HFFc6 (cell line): ENCODE results near the gene COL25A1. TPM values are rescaled to one million over a fixed set of nuclear protein-coding genes. Genes with fewer than 3 reads are reported as not detected.

Experiments used
- DNase-seq: peaks from one replicate; pipeline ENCODE4 v3.0.0-alpha.2; 2018
- H3K27ac Mint-ChIP-seq: 2 replicates; pipeline ENCODE4 v1.8.0; 2020; ENCODE audit warnings: mild to moderate bottlenecking, mixed read lengths
- H3K27me3 Mint-ChIP-seq: 2 replicates; pipeline ENCODE4 v1.8.0; 2021; ENCODE audit warnings: mild to moderate bottlenecking, moderate library complexity, mixed read lengths; ENCODE audit not compliant: insufficient read depth
- H3K36me3 Mint-ChIP-seq: 2 replicates; pipeline ENCODE4 v1.8.0; 2021; ENCODE audit warnings: low read depth, mixed read lengths
- H3K4me1 Mint-ChIP-seq: 2 replicates; pipeline ENCODE4 v1.8.0; 2020; ENCODE audit warnings: low read depth, mixed read lengths
- H3K4me3 Mint-ChIP-seq: 2 replicates; pipeline ENCODE4 v1.8.0; 2020; ENCODE audit warnings: mild to moderate bottlenecking, moderate library complexity, mixed read lengths
- H3K9me3 Mint-ChIP-seq: 2 replicates; pipeline ENCODE4 v1.8.0; 2020; ENCODE audit warnings: mild to moderate bottlenecking, mixed read lengths
- total RNA-seq, 6 experiments: library from RNA; stranded (reverse); fragmentation: NEBNext Ultra II Directional; extraction: Animal tissue kit (Norgen Biotek cat#: 25700); gene quantifications; 2 replicates in 1 of 6; 3 replicates in 5 of 6; pipeline ENCODE4 v1.2.3, GENCODE V29; 2021
- TF ChIP-seq, protein P1 (sequence below): fragments of 200-600 bp; sonication (generic); IDR thresholded peaks from 2 replicates; pipeline ENCODE4 v1.5.0; 2021; ENCODE audit warnings: antibody characterized with exemption, mild to moderate bottlenecking

The COL25A1 gene
- total RNA-seq, 6 experiments from 2014 or later, result not detected

DNA sequence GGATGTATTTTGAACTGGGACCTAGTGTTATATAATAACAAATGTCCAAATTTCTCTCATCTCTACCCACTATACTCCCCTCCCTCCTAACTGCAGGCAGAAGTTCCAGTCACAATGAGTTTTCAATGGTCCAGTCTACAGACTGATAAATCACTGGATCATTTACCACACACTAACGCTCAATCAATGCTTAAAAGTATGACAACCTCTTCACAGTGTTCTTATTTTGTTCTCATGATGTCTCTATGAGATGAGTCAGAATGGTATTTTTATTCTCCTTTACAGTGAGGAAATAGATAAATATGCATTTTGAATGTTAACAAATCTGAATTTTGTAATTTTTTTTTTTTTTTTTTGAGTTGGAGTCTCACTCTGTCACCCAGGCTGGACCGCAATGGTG, 455.9 kb downstream of the COL25A1 start:
- Mint-ChIP-seq H3K4me1 (peaks cover 33% of the 10 kb centered on the region), H3K27ac (no peak overlapping the region), H3K9me3 (no peaks in the 10 kb centered on the region), H3K4me3 (no peak overlapping the region), H3K27me3 (0 out of 2 replicates have a peak, but pooled peaks cover 2% of the 10 kb centered on the region), H3K36me3 (no peaks in the 10 kb centered on the region)
- no peak for DNase-seq
- TF ChIP-seq, protein P1, sequence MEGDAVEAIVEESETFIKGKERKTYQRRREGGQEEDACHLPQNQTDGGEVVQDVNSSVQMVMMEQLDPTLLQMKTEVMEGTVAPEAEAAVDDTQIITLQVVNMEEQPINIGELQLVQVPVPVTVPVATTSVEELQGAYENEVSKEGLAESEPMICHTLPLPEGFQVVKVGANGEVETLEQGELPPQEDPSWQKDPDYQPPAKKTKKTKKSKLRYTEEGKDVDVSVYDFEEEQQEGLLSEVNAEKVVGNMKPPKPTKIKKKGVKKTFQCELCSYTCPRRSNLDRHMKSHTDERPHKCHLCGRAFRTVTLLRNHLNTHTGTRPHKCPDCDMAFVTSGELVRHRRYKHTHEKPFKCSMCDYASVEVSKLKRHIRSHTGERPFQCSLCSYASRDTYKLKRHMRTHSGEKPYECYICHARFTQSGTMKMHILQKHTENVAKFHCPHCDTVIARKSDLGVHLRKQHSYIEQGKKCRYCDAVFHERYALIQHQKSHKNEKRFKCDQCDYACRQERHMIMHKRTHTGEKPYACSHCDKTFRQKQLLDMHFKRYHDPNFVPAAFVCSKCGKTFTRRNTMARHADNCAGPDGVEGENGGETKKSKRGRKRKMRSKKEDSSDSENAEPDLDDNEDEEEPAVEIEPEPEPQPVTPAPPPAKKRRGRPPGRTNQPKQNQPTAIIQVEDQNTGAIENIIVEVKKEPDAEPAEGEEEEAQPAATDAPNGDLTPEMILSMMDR, result no peak

DNA sequence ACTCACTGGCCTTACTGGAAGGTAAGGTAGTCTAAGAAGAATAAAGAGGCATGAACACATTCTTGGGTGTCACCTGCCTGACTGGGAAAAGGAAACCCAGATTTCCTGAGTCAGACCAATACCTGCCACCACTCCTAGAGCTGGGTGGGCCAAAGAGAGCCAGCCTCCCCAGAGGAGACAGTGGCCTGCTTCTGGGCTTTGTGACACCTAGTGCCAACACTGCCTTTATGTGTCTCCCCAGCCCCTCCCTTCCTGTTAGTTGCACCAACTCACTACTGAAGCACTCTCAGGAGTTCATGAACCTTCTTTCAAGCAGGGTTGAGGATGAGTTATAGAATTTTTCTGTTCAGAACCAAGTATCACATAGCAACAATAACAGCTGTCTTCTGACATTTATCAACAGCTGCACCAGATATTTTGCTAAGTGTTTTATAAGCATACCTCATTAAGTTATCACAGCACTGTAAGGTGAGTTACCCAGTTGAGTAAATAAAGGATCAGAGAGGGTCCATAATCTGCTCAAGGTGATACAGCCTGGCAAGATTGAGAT, 462.0 kb downstream of the COL25A1 start:
- TF ChIP-seq, protein P1, result no peak
- Mint-ChIP-seq H3K4me1 (no peaks in the 10 kb centered on the region), H3K9me3 (no peaks in the 10 kb centered on the region), H3K27me3 (peaks cover 2% of the 10 kb centered on the region; the same call in 1 of the 2 replicates), H3K36me3 (no peaks in the 10 kb centered on the region), H3K4me3 (no peak overlapping the region), H3K27ac (no peak overlapping the region)
- no peak for DNase-seq

DNA sequence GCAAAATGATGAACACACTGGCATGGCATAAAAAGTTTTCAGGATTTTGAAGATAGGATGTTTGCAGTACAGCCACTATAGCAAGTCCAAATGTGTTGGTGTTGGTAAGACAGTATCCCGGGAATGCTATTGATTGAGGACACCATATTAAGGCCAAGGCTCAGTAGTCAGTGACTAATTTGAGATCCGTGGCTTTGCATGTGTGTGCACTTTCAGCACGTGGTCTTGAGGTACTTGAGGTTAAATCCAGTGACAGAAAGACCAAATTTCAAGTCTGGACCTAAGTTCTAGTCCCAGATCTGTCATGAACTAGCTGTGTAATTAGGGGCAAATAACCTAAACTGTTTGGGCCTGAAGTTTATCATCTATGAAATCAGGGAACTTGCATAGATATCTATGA, 463.1 kb downstream of the COL25A1 start:
- Mint-ChIP-seq H3K9me3 (no peaks in the 10 kb centered on the region), H3K27me3 (peaks cover 2% of the 10 kb centered on the region; the same call in 1 of the 2 replicates), H3K27ac (no peak overlapping the region), H3K4me1 (peaks cover 5% of the 10 kb centered on the region), H3K36me3 (no peaks in the 10 kb centered on the region), H3K4me3 (no peak overlapping the region)
- DNase-seq, result no peak
- TF ChIP-seq, protein P1, result no peak

DNA sequence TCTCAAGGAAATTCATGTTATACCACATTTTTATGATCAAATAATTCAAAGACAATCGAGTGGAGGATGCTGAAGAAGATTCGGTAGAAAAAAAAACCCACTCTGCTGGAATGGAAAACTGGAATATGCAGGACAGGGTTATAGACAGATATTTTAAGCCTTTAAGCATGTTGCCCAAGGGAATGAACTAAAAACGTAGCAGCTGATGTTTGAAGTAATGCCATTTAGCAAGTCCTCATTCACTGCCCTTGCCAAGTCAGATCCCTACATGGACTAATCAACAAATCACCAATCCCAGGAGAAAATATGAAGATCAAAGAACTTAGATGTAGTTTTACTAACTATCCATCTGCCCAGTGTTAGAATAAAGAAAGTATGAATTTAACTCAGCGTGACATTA, 464.0 kb downstream of the COL25A1 start:
- TF ChIP-seq, protein P1, result no peak
- Mint-ChIP-seq H3K4me1 (peaks cover 14% of the 10 kb centered on the region), H3K4me3 (no peak overlapping the region), H3K9me3 (no peaks in the 10 kb centered on the region), H3K36me3 (no peaks in the 10 kb centered on the region), H3K27ac (no peak overlapping the region), H3K27me3 (peaks cover 2% of the 10 kb centered on the region; the same call in 1 of the 2 replicates)
- DNase-seq, result no peak

DNA sequence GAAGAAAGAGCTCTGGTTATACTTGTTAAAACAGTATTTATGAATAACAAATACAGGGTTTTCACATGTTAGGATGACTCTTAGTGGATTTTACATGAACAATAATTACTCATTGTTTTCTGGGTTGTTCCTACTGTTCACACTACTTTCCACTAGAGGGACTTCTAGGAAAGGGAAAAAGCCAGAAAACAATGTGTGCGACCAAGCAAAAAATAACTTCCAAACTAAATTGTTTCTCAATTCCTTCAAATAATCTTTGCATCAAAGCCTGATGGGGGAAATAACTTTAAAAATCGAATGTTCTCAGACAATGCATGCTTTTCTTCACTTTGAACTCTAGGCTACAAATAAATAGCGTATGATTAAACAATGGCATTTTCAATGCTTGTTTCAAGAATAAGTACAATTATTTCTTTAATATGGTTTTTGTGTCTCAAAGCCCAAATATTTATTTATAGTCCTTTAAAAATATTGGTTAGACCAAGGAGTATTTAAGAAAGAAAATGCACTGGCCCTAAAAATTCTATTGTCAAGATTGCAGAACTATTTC, 467.5 kb downstream of the COL25A1 start:
- Mint-ChIP-seq H3K4me3 (no peak overlapping the region), H3K27ac (no peak overlapping the region), H3K36me3 (no peaks in the 10 kb centered on the region), H3K9me3 (no peaks in the 10 kb centered on the region), H3K4me1 (peaks cover 29% of the 10 kb centered on the region), H3K27me3 (no peaks in the 10 kb centered on the region; the same call in 1 of the 2 replicates)
- TF ChIP-seq, protein P1, result peak; percentile 86
- peak; percentile 65 for DNase-seq
